ENCODE data around the gene GYG1. TPM values are rescaled to one million over a fixed set of nuclear protein-coding genes. Genes with fewer than 3 reads are reported as not detected.

The GYG1 gene
- total and polyA plus RNA-seq, 2 of the 4 experiments (the other 2 are of a cell fraction): 48.4 to 90.3 TPM

DNA sequence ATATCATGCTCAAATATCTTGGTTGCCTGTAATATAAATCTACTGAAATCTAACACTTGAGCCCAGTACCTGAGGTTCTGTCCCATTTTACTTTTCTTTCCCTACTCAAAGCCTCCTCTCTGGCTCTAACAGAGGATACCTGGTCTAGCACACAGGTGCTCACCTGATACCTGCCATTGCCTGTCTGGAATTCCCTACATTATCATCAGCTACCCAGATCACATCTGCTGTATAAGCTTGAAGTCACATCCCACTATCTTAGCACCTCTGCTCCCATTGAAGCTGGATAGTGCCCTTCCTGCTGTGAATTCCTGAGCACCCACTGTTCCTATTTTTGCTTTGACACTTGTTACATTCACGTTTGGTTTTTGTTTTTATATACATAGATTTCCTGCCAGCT lies 30.5 kb downstream of the GYG1 start:
- H3K4ac ChIP-seq (ENCODE audit: low read depth, low read length): no peak overlapping the region
- H2AFZ ChIP-seq (replicated peaks; ENCODE audit: low read length, poor library complexity): no peak overlapping the region
- DNase-seq (no peak), ATAC-seq (ENCODE audit: low read depth) (no peak)
- H3K27me3 ChIP-seq (ENCODE audit: control insufficient read depth, insufficient read depth, low read length): no peaks in the 10 kb centered on the region
- H3K9ac ChIP-seq (ENCODE audit: low read depth, low read length): no peak overlapping the region
- H3K4me1 ChIP-seq (ENCODE audit: control insufficient read depth, insufficient read depth, low read length): peaks cover 24% of the 10 kb centered on the region
- ChIA-PET CTCF (no interaction called here), POLR2A (ENCODE audit: unreplicated experiment) (no interaction called here)
- intact Hi-C loops (cut with micrococcal nuclease): no loop called here
- H3K23ac ChIP-seq (ENCODE audit: low read depth, low read length): no peak overlapping the region
- peaks cover 20% of the 10 kb centered on the region for H3K36me3 ChIP-seq (ENCODE audit: control insufficient read depth, insufficient read depth, low read length)
- no peak overlapping the region for H2AK9ac ChIP-seq (replicated peaks; ENCODE audit: low read depth, low read length, poor library complexity)
- H4K8ac ChIP-seq (ENCODE audit: low read depth in 2 of 2, low read length in 2 of 2): no peak overlapping the region
- no peak overlapping the region for H2BK120ac ChIP-seq (ENCODE audit: low read depth, low read length)
- H3K56ac ChIP-seq (ENCODE audit: extremely low read depth, insufficient read depth, low read length): no peak overlapping the region
- H3K27ac ChIP-seq (ENCODE audit: insufficient read depth, low read length): no peak overlapping the region
- no peak overlapping the region for H2AK5ac ChIP-seq (ENCODE audit: low read depth, low read length)
- peaks cover 2% of the 10 kb centered on the region; the same call in 1 of the 2 replicates for H4K20me1 ChIP-seq (ENCODE audit: insufficient read depth, low read length)
- H4K91ac ChIP-seq (ENCODE audit: insufficient read depth, low read depth, low read length): no peak overlapping the region
- H3K9me1 ChIP-seq (ENCODE audit: insufficient read depth, low read length): peaks cover 23% of the 10 kb centered on the region; the same call in 1 of the 2 replicates
- no peak overlapping the region for H4K5ac ChIP-seq (ENCODE audit: low read depth, low read length)
- no CpG with 5 or more reads among the region's 1 CpG for WGBS, 2 experiments (ENCODE audit: extremely low coverage in 2 of 2, insufficient read length in 1 of 2)
- H3K79me1 ChIP-seq (ENCODE audit: low read depth in 1 of 2, low read length in 2 of 2): peaks cover 12 to 49% of the 10 kb centered on the region in 2 experiments; a peak in 3 of 4 replicates
- dilution Hi-C loops (cut with HindIII; ENCODE audit: low sequenced_read_pairs, unreplicated experiment): no loop called here
- no peak overlapping the region for H3K4me2 ChIP-seq (ENCODE audit: low read depth, low read length)
- no peak overlapping the region for H2BK20ac ChIP-seq (ENCODE audit: low read depth, low read length)
- no peak overlapping the region for H2BK15ac ChIP-seq (ENCODE audit: low read depth, low read length)
- peaks cover 3% of the 10 kb centered on the region; the same call in 1 of the 2 replicates for H3K9me3 ChIP-seq (ENCODE audit: control insufficient read depth, insufficient read depth, low read length)
- H3K18ac ChIP-seq (ENCODE audit: low read depth, low read length): no peak overlapping the region
- H2BK5ac ChIP-seq (ENCODE audit: low read depth, low read length, poor library complexity, severe bottlenecking): no peak overlapping the region
- in situ Hi-C loops (cut with MboI; ENCODE audit: low sequenced_read_pairs): no loop called here
- no TSS peak for BruUV-seq (replicated peaks)
- no peak overlapping the region for H3K14ac ChIP-seq (replicated peaks; ENCODE audit: low read depth, low read length)
- no peak overlapping the region for H3K4me3 ChIP-seq (ENCODE audit: insufficient read depth, low read depth, low read length)
- no peak for TF ChIP-seq BHLHE40 (IDR thresholded peaks at IDR 0.05; ENCODE audit: low read depth, low read length)
